Measurements from ENCODE around the gene CNIH2. TPM values are rescaled to one million over a fixed set of nuclear protein-coding genes. Genes with fewer than 3 reads are reported as not detected.

Gene CNIH2
- total and polyA plus RNA-seq, 4 donors = 0.18 to 1.1 (median 0.75) TPM; not detected in 1

DNA sequence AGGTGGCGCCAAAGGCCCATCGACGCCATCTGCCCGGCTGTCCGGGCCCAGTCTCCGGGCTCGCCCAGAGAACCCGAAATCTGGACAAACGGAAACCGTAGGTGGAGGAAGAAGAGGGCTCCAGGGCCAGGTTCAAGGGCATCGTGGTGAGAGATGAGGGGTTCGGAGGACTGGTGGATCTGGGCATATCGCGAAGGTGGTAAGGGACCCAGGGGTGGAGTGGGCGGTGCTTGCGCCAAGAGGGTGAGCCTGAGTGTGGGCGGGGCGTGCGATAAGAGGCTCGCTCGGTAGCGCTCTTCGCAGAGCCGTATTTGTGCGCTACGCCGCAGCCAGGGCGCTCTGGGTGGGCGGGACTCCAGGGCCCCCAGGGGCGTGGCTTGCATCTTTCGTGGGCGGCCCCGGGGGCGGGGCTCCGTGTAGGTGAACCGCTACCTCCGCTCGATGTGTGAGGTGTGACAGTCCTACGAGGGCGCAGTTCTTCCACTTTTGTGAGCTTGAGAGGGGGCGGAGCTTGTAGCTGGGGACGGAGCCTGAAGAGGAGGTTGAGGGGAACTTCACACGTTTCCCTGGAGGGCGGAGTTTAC lies 34.1 kb downstream of the CNIH2 start:
- Histone ChIP-seq H3K27ac (ENCODE audit: low read depth in 1 of 2, low read length in 2 of 2) (peak overlapping the region in 1 of 2 donors; percentile 62), H3K4me1 (ENCODE audit: control insufficient read depth in 1 of 2, insufficient read depth in 2 of 2, low read length in 2 of 2) (no peaks in the 10 kb centered on the region), H3K36me3 (ENCODE audit: control insufficient read depth in 1 of 2, insufficient read depth in 2 of 2, low read length in 1 of 2) (no peaks in the 10 kb centered on the region), H3K27me3 (ENCODE audit: control insufficient read depth in 1 of 2, insufficient read depth in 2 of 2, low read length in 1 of 2) (no peaks in the 10 kb centered on the region), H3K9me3 (ENCODE audit: control insufficient read depth, low read length) (no peaks in the 10 kb centered on the region), H3K4me3 (ENCODE audit: low read length in 2 of 2) (peak overlapping the region in 1 of 2 donors; percentile 62)
- ATAC-seq (ENCODE audit: low FRiP score) (peak; percentile 89), DNase-seq (peak; percentile 95 to 96)
- intact Hi-C loops (cut with DNase I) = loop anchor here in 1 of 2 donors (1.0 kb wide), 1 partner anchor 16 kb away; no protein-coding TSS in a partner anchor
- 0% methylated on average over 37 to 44 of the region's 44 CpGs for WGBS, 2 donors

DNA sequence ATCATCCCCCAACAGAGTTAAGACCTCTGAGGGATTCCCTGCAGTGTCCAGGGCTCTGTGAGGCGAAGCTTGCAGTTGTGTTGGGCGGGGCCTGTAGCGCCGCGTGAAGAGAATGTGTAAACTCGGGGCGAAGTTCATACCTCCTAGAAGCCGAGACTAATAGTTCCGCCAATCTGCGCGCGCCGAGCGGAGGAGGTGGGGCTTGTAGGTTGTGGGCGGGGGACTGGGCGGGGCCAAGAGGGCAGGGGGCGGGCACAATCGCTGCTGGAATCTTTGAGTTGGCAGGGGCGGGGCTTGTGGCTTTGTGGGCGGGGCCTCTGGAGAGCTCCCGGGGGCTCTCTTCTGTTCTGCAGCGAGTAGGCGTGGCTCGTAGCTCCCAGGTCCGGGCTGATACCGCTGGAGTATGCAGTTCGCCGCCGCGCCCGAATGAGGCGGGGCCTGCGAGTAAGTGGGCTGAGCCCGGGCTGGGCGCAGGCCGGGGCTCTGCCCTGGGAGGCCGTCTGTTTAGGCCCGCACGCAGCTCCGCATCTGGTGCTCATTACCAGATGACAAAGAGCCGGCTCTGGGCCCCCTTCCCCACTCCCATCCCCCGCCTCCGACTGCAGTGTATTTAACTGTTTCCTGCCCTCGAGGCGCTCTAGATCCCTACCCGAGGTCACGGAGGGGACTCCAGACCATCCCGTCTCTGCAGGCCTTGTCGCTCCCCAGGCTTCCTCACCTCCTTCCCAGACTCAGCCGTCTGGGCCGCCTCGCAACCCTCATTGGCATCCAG lies 34.8 kb downstream of the CNIH2 start:
- peak overlapping the region in 1 of 2 donors; percentile 62 for H3K4me3 ChIP-seq (ENCODE audit: low read length in 2 of 2)
- ATAC-seq (ENCODE audit: low FRiP score) (peak; percentile 94), DNase-seq (peak; percentile 99)
- no peaks in the 10 kb centered on the region for H3K27me3 ChIP-seq (ENCODE audit: control insufficient read depth in 1 of 2, insufficient read depth in 2 of 2, low read length in 1 of 2)
- peak overlapping the region in 1 of 2 donors; percentile 72 for H3K27ac ChIP-seq (ENCODE audit: low read depth in 1 of 2, low read length in 2 of 2)
- no peaks in the 10 kb centered on the region for H3K9me3 ChIP-seq (ENCODE audit: control insufficient read depth, low read length)
- no peaks in the 10 kb centered on the region for H3K36me3 ChIP-seq (ENCODE audit: control insufficient read depth in 1 of 2, insufficient read depth in 2 of 2, low read length in 1 of 2)
- intact Hi-C loops (cut with DNase I) = no loop called here
- WGBS, 2 donors = 4% methylated on average over 49 to 52 of the region's 52 CpGs
- no peaks in the 10 kb centered on the region for H3K4me1 ChIP-seq (ENCODE audit: control insufficient read depth in 1 of 2, insufficient read depth in 2 of 2, low read length in 2 of 2)

DNA sequence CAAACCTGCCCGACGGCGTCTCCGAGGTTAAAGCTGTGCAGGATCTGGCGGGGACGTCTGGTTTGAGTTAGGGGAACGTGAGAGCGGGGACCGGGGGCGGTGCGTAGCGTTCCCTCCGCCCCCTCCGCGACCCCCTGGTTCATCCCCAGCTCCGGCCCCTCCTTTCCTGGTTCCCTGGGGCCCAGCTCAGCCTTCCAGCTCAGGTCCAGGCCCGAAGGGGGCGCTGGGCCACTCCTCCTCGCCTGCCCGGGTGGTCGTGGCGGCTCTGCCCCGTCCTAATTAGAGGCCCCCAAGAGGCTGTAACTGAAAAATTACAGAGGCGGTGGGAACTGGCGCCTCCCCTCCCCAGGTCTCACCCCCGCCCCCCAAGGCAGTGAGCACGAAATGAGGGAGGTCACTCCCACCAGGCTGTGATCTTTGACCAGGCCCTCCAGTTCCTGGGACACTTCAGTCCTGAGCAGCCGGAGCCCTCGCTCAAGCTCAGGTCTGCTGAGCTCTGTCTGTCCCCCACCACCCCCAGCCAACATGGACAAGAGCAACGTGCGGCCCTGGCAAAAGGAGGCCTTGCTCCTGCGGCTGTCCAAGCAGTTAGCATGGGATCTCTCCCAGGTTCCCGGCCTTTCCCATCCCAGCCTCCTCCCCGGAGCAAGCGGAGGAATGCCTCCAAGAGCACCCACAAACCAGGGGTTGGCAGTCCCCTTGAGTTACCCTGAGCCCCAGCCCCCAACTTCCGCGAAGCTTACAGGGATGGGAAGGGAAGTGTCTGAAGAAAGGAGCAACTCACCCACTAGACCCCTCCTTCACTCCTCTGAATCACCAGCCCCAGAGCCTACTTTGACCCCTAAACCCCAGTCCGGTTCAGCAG lies 35.6 kb downstream of the CNIH2 start:
- DNase-seq (peak in 1 of 2 donors; percentile 56), ATAC-seq (ENCODE audit: low FRiP score) (no peak)
- Histone ChIP-seq H3K9me3 (ENCODE audit: control insufficient read depth, low read length) (no peaks in the 10 kb centered on the region), H3K27ac (ENCODE audit: low read depth in 1 of 2, low read length in 2 of 2) (peak overlapping the region in 1 of 2 donors; percentile 72), H3K4me1 (ENCODE audit: control insufficient read depth in 1 of 2, insufficient read depth in 2 of 2, low read length in 2 of 2) (no peaks in the 10 kb centered on the region), H3K36me3 (ENCODE audit: control insufficient read depth in 1 of 2, insufficient read depth in 2 of 2, low read length in 1 of 2) (no peaks in the 10 kb centered on the region), H3K27me3 (ENCODE audit: control insufficient read depth in 1 of 2, insufficient read depth in 2 of 2, low read length in 1 of 2) (no peaks in the 10 kb centered on the region), H3K4me3 (ENCODE audit: low read length in 2 of 2) (no peak overlapping the region)
- 42 to 44% methylated on average over 38 of the region's 38 CpGs for WGBS, 2 donors
- intact Hi-C loops (cut with DNase I) = loop anchor here in 1 of 2 donors (1.0 kb wide), 1 partner anchor 76 kb away; no protein-coding TSS in a partner anchor

DNA sequence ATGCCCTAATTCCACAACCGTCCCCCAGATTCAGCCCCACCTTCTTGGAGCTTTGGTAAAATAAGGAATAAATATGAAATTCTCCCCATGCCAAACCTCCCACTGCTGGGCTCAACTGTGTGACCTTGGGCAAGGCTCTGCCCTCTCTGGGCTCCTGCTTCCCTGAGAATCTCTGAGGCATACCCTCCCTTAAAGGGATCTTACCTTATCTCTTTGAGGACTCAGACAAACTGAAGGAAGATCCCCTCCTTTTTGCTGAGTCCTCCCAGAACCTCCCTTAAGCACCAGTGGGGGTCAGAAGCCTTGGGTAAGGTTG lies 36.2 kb downstream of the CNIH2 start:
- no peak for DNase-seq
- Histone ChIP-seq H3K27ac (ENCODE audit: low read depth in 1 of 2, low read length in 2 of 2) (no peak overlapping the region), H3K4me1 (ENCODE audit: control insufficient read depth in 1 of 2, insufficient read depth in 2 of 2, low read length in 2 of 2) (no peaks in the 10 kb centered on the region), H3K9me3 (ENCODE audit: control insufficient read depth, low read length) (no peaks in the 10 kb centered on the region), H3K36me3 (ENCODE audit: control insufficient read depth in 1 of 2, insufficient read depth in 2 of 2, low read length in 1 of 2) (no peaks in the 10 kb centered on the region), H3K27me3 (ENCODE audit: control insufficient read depth in 1 of 2, insufficient read depth in 2 of 2, low read length in 1 of 2) (no peaks in the 10 kb centered on the region), H3K4me3 (ENCODE audit: low read length in 2 of 2) (no peak overlapping the region)
- intact Hi-C loops (cut with DNase I) = loop anchor here in 1 of 2 donors (1.0 kb wide), 1 partner anchor 75 kb away; no protein-coding TSS in a partner anchor
- WGBS, 2 donors = 87 to 89% methylated on average over 1 of the region's 1 CpG
- no peak for ATAC-seq (ENCODE audit: low FRiP score)

DNA sequence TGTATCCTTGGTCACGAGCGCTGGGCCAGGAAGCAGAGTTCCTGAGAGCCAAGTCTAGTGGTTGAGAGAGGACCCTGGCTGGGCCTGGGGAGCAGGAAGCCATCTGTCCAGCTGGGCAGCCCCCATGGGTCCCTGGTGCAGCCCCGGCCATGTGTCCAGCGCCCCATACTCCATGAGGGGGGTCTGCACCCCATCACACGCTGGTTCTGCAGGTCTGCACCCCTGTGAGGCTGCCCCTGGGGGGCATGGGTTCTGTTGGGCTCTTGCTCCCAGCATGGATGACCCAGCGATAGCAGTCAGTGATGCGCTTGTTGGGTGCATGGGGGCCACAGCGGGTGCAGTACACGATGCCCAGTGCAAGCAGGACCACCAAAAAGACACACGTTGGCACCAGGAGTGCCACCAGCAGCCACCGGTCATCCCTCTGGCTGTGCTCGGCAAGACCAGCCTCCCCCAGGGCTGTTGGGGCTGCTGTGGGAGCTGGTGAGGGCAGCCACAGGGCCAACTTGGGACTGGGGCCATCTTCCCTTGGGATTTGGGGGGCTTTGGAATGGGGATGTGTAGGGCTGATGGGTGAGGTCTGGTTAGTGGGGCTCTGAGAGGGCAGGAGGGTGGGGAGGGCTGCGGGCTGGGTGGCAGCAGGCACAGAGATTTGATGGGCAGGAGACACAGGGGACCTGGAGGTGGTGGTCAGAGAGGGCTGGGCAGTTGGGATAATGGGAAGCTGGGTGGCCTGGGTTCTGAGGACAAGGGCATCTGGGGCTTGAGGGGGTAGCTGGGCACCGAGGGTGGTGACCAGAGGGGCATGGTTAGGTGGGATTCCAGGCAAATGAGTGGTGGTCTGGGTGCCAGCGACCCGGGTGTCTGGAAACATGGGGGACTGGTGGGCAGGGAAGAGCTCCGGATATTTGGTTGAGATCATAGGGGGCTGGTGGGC lies 36.9 kb downstream of the CNIH2 start:
- ATAC-seq (ENCODE audit: low FRiP score) (no peak), DNase-seq (no peak)
- intact Hi-C loops (cut with DNase I) = loop anchor here in 1 of 2 donors (1.0 kb wide), 1 partner anchor 74 kb away; no protein-coding TSS in a partner anchor
- Histone ChIP-seq H3K36me3 (ENCODE audit: control insufficient read depth in 1 of 2, insufficient read depth in 2 of 2, low read length in 1 of 2) (no peaks in the 10 kb centered on the region), H3K4me1 (ENCODE audit: control insufficient read depth in 1 of 2, insufficient read depth in 2 of 2, low read length in 2 of 2) (no peaks in the 10 kb centered on the region), H3K9me3 (ENCODE audit: control insufficient read depth, low read length) (no peaks in the 10 kb centered on the region), H3K4me3 (ENCODE audit: low read length in 2 of 2) (no peak overlapping the region), H3K27ac (ENCODE audit: low read depth in 1 of 2, low read length in 2 of 2) (no peak overlapping the region), H3K27me3 (ENCODE audit: control insufficient read depth in 1 of 2, insufficient read depth in 2 of 2, low read length in 1 of 2) (no peaks in the 10 kb centered on the region)
- WGBS, 2 donors = 91% methylated on average over 17 of the region's 17 CpGs

DNA sequence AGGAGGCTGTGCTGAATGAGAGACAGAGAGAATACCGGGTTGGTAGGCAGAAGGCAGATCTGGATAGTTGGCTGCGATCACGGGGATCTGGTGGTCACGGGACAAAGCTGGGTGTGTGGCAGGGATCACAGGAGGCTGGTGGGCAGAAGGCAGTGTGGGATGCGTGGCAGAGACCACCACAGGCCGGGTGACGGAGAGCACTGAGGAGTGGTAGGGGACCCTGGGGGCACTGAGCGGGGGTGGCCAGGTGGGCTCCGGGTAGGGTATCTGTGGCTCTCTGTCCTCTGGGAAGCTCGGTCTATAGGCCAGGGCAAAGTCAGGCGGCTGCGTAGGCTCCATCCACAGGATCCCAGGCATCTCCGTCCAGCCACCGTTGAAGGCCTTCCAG lies 37.5 kb downstream of the CNIH2 start:
- no peak for DNase-seq
- H3K27me3 ChIP-seq (ENCODE audit: control insufficient read depth in 1 of 2, insufficient read depth in 2 of 2, low read length in 1 of 2) = no peaks in the 10 kb centered on the region
- WGBS, 2 donors = 92 to 93% methylated on average over 14 of the region's 14 CpGs

GRCh38 chr11:66315921-66316811 lies 38.2 kb downstream of the CNIH2 start:
- no peaks in the 10 kb centered on the region for H3K36me3 ChIP-seq (ENCODE audit: control insufficient read depth in 1 of 2, insufficient read depth in 2 of 2, low read length in 1 of 2)
- ATAC-seq (ENCODE audit: low FRiP score) (no peak), DNase-seq (no peak)
- no peaks in the 10 kb centered on the region for H3K4me1 ChIP-seq (ENCODE audit: control insufficient read depth in 1 of 2, insufficient read depth in 2 of 2, low read length in 2 of 2)
- WGBS, 2 donors = 38 to 49% methylated on average over 52 of the region's 52 CpGs
- H3K27me3 ChIP-seq (ENCODE audit: control insufficient read depth in 1 of 2, insufficient read depth in 2 of 2, low read length in 1 of 2) = no peaks in the 10 kb centered on the region
- H3K4me3 ChIP-seq (ENCODE audit: low read length in 2 of 2) = peak overlapping the region in 1 of 2 donors; percentile 2
- intact Hi-C loops (cut with DNase I) = no loop called here
- no peaks in the 10 kb centered on the region for H3K9me3 ChIP-seq (ENCODE audit: control insufficient read depth, low read length)
- no peak overlapping the region for H3K27ac ChIP-seq (ENCODE audit: low read depth in 1 of 2, low read length in 2 of 2)

More for the DNA sequence above, 37.5 kb downstream of the CNIH2 start:
- H3K9me3 ChIP-seq (ENCODE audit: control insufficient read depth, low read length) = no peaks in the 10 kb centered on the region
- H3K4me3 ChIP-seq (ENCODE audit: low read length in 2 of 2) = no peak overlapping the region
- intact Hi-C loops (cut with DNase I) = no loop called here
- H3K4me1 ChIP-seq (ENCODE audit: control insufficient read depth in 1 of 2, insufficient read depth in 2 of 2, low read length in 2 of 2) = no peaks in the 10 kb centered on the region
- H3K27ac ChIP-seq (ENCODE audit: low read depth in 1 of 2, low read length in 2 of 2) = no peak overlapping the region
- no peaks in the 10 kb centered on the region for H3K36me3 ChIP-seq (ENCODE audit: control insufficient read depth in 1 of 2, insufficient read depth in 2 of 2, low read length in 1 of 2)
- ATAC-seq (ENCODE audit: low FRiP score) = no peak

Data from aorta (tissue), 5 donors.